ENCODE measurements around the gene RASIP1. TPM values are rescaled to one million over a fixed set of nuclear protein-coding genes. Genes with fewer than 3 reads are reported as not detected.
"Not testable (repeated sequence)": the region's sequence is repeated elsewhere in the genome, so short reads cannot be mapped to it uniquely, and the experiment has no call there.

The RASIP1 gene
- total and polyA plus RNA-seq, 2 experiments from 2014 or later: 1.5 to 5.5 TPM

DNA sequence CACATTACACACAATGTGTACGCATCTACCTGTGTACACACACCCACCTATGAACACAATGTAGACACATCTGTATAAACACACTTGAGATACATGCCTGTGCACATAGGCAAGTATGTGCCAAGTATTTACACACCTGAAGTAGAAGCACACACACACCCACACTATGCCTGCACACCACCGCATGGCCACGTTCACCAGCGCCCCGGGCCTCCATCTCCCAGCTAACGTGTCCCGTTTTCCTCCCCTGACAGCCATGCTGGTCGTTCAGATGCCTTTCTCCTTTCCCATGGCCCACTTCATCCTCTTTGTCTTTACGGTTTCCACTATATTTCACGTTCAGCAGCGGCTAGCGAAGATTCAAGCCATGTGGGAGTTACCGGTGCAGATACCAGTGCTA, 37.7 kb downstream of the RASIP1 start:
- Histone ChIP-seq H3K27ac (no peak overlapping the region), H3K9me3 (ENCODE audit: low read depth) (no peaks in the 10 kb centered on the region), H3K4me3 (no peak overlapping the region), H3K36me3 (no peaks in the 10 kb centered on the region), H3K4me1 (ENCODE audit: low read depth) (no peaks in the 10 kb centered on the region), H3K27me3 (no peaks in the 10 kb centered on the region)
- no peak for DNase-seq (ENCODE audit: low read depth in 1 of 2, low spot score in 1 of 2)
- TF ChIP-seq, protein P1, sequence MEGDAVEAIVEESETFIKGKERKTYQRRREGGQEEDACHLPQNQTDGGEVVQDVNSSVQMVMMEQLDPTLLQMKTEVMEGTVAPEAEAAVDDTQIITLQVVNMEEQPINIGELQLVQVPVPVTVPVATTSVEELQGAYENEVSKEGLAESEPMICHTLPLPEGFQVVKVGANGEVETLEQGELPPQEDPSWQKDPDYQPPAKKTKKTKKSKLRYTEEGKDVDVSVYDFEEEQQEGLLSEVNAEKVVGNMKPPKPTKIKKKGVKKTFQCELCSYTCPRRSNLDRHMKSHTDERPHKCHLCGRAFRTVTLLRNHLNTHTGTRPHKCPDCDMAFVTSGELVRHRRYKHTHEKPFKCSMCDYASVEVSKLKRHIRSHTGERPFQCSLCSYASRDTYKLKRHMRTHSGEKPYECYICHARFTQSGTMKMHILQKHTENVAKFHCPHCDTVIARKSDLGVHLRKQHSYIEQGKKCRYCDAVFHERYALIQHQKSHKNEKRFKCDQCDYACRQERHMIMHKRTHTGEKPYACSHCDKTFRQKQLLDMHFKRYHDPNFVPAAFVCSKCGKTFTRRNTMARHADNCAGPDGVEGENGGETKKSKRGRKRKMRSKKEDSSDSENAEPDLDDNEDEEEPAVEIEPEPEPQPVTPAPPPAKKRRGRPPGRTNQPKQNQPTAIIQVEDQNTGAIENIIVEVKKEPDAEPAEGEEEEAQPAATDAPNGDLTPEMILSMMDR (IDR thresholded peaks at IDR 0.05; ENCODE audit: low read depth, low read length): no peak

DNA sequence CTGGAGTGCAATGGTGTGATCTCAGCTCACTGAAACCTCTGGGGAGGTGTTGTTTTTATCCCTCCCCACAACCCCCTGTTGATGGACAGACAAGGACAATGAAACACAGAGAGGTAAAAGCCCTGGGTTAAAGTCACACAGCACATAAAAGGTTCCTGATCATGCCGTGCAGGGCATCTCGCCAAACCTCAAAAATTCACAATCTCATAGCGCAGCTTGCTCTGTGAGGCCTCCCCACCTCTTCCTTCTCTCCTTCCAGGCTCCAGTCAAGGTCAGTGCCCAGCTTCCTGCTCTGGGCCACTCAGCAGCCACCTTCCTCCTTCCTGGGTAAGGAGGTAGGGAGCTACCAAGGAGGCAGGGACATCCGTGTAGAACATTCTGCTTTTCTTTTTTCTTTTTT, 42.4 kb downstream of the RASIP1 start:
- peak in 1 of 2 donors; percentile 85 for DNase-seq (ENCODE audit: low read depth in 1 of 2, low spot score in 1 of 2)
- TF ChIP-seq, protein P1 (IDR thresholded peaks at IDR 0.05; ENCODE audit: low read depth, low read length): no peak
- H3K4me1 ChIP-seq (ENCODE audit: low read depth): no peaks in the 10 kb centered on the region
- no peak overlapping the region for H3K4me3 ChIP-seq
- no peak overlapping the region for H3K27ac ChIP-seq
- no peaks in the 10 kb centered on the region for H3K36me3 ChIP-seq
- no peaks in the 10 kb centered on the region for H3K9me3 ChIP-seq (ENCODE audit: low read depth)
- peaks cover 25% of the 10 kb centered on the region for H3K27me3 ChIP-seq

DNA sequence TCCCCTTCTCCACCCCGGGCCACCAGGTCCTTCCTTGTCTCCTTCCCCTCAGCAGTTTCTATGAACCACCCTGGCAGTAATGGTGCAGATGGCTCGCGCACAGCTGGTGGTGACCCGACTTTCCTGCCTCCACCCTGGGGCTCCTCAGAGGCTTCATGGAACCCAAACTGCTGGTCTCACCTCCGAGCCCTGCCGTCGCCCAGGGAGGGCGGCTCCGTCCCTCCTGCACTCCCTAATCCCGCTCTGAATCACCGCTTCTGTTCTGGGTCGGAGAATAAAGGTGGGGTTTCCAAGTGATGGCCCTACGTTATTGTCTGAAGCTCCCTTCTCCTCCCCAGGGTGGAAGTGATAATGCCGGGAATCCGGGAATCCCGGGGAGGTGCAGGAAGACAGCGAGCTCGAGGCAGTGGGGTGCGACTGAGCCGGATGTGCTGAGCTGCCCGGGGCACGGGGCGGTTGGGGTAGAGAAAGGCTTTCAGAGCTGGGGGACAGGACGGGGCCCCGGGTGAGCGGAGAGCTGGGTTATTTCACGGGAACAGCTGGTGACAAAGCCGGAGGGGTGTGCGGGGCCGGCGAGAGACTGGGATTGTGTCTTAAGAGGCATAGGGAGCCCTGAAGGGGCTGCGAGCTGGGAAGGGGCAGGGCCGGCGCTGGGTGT, 43.9 kb downstream of the RASIP1 start:
- Histone ChIP-seq H3K27me3 (peaks cover 25% of the 10 kb centered on the region), H3K4me3 (no peak overlapping the region), H3K4me1 (ENCODE audit: low read depth) (no peaks in the 10 kb centered on the region), H3K36me3 (no peaks in the 10 kb centered on the region), H3K9me3 (ENCODE audit: low read depth) (no peaks in the 10 kb centered on the region), H3K27ac (no peak overlapping the region)
- DNase-seq (ENCODE audit: low read depth in 1 of 2, low spot score in 1 of 2): no peak
- TF ChIP-seq, protein P1 (IDR thresholded peaks at IDR 0.05; ENCODE audit: low read depth, low read length): no peak

DNA sequence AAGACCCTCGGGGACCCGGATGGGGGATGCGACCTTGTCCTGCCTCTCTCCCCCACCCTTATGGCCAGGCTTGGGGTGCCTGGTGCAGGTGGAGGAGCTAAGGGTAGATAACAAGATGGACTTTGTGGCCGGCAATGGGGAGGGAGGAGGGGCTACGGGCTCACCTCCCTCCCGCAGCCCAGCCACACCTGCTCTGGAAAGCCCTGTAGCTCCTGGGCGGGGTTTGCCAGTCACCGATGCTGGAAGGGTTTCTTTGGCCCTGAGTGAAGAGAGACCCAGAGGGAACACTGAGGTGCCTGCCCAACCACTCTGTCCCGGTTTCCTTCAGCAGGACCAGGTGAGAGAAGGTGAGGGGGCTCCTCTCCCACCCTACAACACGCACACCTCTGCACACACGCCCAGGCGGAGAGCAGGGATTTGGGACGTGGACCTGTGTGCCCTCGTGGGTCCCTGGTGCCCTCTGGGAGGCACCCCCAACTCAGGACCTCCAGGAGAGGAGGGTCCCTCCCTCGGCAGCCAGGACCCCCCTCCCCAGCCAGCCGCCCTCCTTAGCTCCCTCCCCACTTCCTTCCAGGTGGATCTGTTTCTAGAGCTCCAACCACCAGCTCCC, 44.6 kb downstream of the RASIP1 start, which contains the start of gene FUT2:
Gene FUT2 (plus strand): TSS at position 229 of the 610 bp plus-strand sequence. CDS start 6,986 bp downstream, outside the sequence.
- TF ChIP-seq, protein P1 (IDR thresholded peaks at IDR 0.05; ENCODE audit: low read depth, low read length): no peak
- no peak within 1 kb of the TSS for H3K4me3 ChIP-seq
- H3K9me3 ChIP-seq (ENCODE audit: low read depth): no peaks in the 10 kb centered on the region
- no peaks in the 10 kb centered on the region for H3K4me1 ChIP-seq (ENCODE audit: low read depth)
- peaks cover 25% of the 10 kb centered on the region for H3K27me3 ChIP-seq
- H3K27ac ChIP-seq: no peak within 1 kb of the TSS
- DNase-seq (ENCODE audit: low read depth in 1 of 2, low spot score in 1 of 2): no peak
- H3K36me3 ChIP-seq: no peaks in the 10 kb centered on the region

DNA sequence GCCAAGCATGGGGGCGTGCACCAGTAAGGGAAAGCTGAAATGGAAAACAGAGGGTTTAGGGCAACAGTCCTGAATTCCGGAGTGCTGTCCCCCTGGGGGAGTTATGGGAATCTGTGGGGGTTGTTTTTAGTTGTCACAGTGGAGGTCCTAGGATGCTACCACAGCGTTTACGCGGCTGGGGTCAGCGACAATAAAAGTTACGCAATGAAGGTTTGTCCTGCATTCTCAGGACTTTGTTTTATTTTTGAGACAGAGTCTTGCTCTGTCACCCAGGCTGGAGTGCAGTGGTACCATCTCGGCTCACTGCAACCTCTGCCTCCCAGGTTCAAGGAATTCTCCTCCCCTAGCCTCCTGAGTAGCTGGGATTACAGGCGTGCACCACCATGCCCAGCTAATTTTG, 46.8 kb downstream of the RASIP1 start:
- H3K27me3 ChIP-seq: peaks cover 25% of the 10 kb centered on the region
- DNase-seq (ENCODE audit: low read depth in 1 of 2, low spot score in 1 of 2); H3K4me3 ChIP-seq; H3K9me3 ChIP-seq (ENCODE audit: low read depth); H3K27ac ChIP-seq; H3K4me1 ChIP-seq (ENCODE audit: low read depth); H3K36me3 ChIP-seq: not testable (repeated sequence)

DNA sequence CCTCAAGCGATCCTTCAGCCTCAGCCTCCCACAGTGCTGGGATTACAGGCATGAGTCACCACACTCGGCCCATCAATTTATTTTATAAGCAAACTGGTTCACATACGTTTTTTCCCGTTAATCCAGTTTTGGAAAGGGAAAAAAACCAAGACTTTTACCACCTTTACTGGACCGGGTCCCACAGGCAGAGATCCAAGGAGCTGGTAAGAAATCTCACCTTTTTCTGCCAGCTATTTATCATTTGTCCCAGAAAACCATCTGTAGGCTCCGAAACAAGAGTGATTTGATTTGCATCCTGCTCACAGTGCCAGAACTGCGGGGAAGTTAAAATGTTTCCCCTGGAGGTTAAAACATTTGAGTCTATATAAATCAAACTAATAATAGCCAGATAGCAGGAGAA, 51.0 kb downstream of the RASIP1 start:
- Histone ChIP-seq H3K27ac (no peak overlapping the region), H3K4me1 (ENCODE audit: low read depth) (no peaks in the 10 kb centered on the region), H3K4me3 (no peak overlapping the region), H3K9me3 (ENCODE audit: low read depth) (no peaks in the 10 kb centered on the region), H3K36me3 (no peaks in the 10 kb centered on the region), H3K27me3 (no peaks in the 10 kb centered on the region)
- TF ChIP-seq, protein P1 (IDR thresholded peaks at IDR 0.05; ENCODE audit: low read depth, low read length): no peak
- no peak for DNase-seq (ENCODE audit: low read depth in 1 of 2, low spot score in 1 of 2)

Data from cardiac muscle cell (in vitro differentiated cells and primary cell).